HG02642 (cell line): ENCODE data around the gene DIP2C.
"Not testable (repeated sequence)": the region's sequence is repeated elsewhere in the genome, so short reads cannot be mapped to it uniquely, and the experiment has no call there.

Source experiments
- ATAC-seq: cut with Tn5 transposase; IDR thresholded peaks from one replicate; pipeline ENCODE4 v1.9.1; 2021; ENCODE audit warnings: mild to moderate bottlenecking; ENCODE audit not compliant: unreplicated experiment, poor library complexity

DIP2C gene

DNA sequence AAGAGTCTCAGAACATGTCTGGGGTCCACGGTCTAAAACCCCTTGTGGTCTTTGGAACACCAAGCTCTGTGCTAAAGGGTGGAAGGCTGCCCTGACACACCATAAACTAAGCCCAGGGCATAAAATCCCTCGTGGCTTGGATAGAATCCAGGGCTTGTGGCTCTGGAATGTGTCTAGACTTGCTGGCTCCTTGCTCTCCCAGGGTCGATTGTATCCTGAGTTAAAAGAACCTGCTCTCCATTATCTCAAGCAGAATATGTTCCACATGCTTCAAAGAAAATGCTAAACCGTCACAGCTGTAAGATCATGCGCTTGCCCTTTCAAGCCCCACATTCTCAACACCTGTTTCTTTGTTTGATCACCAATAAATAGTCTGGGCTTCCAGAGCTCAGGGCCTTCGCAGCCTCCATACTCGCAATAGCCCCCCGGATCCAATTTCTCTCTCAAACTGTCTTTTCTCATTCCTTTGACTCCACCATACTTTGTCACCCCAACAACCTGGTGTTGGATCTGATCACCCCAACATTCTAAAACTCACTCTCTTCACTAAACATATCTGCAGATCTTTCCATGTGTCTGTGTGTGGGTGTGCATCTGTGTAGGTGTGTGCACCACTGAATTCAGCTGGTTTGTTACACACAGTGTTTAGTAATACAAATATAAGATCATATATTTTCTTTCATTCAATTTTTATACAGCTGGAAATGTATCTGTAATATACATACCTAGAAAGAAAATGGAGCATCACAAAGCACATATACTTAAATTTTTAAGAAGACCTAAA, 315.8 kb downstream of the DIP2C start:
- ATAC-seq, result no peak

DNA sequence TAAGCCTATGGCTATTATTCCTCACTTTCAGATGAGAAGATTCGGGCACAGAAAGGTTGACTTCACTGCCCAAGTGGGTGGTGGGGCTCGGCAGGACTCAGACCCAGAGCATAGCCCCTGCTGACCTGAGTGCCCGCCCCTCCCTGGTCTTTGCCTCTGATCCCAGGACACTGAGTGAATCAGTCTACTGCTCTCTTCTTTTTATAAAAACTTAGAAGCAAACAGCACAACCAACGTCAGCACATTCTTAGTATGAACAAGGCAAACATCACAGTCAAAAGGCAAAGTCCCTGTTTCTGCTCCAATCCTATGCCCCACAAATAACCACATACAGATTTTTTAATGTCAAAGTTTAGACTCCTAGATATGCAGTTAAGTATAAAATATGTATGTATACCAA, 316.5 kb downstream of the DIP2C start:
- ATAC-seq, result no peak

DNA sequence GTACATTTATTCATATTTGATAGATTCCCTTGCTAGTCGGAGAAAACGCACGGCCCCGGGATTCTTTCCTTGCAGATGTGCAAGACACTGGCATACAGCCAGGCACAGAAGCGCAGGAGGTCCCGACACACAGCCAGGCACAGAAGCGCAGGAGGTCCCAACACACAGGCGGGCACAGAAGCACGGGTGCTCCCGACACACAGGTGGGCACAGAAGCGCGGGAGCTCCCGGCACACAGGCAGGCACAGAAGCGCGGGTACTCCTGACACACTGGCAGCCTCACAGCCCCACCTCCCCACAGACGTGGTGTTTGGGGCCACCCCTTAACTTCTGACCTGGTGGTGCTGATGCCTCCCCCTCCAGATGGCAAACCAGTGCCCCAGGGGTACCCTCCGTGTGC, 316.9 kb downstream of the DIP2C start:
- ATAC-seq, result no peak

DNA sequence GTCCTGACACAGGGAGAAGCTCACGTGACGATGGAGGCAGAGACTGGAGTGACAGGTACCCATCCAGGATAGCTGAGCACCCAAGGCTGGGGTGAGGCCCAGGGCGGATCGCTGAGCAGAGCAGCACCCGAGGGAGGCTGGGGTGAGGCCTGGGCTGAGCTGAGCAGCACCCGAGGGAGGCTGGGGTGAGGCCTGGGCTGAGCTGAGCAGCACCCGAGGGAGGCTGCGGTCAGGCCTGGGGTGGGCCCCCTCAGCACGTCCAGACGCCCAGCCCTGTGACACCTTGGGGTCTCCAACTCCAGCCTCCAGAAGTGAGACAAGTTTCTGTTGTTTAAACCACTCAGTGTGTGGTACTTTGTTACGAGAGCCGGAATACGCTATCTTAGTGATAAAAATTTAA, 318.0 kb downstream of the DIP2C start:
- no peak for ATAC-seq

DNA sequence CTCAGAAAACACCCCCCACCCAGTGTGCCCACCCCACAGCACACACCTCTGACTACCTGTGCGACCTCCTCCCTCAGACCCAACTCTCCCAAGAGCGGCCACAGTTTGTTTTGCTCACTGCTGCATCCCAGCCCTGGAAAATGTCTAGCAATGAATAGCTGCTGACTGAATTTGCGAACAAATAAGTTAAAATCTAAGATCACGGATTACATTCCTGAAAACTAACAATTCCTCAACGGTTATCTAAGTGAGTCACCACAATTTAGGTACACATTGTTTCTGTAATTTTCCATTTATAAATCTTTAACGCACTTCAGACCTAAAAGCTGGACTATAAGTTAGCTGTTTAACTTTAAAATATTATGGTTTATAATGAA, 319.0 kb downstream of the DIP2C start:
- ATAC-seq, result no peak

DNA sequence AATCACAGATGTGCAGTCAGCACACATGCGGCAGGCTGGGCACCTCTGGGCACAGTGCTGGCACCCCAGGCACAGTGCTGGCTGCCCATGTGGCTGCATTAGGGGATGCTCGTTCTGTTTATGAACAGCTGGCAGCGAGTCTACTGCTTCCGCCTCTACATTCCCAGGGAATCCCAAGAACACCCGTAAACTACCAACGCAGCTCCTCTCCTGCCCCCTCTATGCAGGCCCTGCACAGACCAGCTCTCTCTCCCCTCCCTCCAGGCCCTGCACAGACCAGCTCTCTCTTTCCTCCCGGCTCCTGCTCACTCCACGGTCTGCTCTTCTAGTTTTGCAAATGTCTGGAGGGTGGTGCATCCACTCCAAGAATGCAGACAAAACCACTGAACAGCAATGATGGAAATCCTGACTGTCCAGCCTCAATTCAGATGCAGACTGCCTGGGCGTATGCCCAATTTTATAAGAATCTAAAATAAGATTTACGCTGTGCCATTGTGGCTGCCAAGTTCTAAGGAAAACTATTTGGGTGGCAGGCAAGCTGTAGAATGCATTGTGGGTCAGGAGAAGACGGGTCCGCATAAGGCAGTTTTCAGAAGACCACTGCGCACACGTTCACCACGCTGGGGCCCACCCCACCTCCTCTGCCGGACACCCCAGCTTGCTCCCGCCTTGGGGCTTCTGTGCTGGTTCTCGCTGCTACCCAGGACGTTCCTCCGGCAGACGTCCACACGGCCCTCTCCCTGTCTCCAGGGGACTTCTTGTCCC, 319.6 kb downstream of the DIP2C start:
- no peak for ATAC-seq

DNA sequence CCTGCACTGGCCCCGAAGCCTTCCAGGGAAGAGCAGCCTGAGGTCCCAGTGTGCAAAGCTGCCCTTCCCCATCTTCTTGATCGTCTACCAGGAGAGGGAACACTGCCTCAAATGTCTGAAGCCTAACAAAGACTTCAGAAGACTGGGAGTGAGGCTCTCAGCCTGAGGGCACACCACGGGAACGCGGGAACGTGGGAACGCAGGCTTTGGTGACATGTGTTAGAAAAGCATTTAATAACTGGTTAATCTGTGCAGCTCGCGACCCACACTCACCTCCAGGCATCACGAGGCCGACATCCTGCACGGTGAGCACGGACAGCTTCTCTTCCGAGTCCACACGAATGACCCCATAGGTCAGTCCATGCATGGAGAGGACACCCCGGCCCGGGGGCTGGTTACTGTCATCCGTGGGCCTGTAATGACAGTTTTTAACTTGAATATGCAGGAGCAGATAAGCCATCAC, 320.2 kb downstream of the DIP2C start:
- no peak for ATAC-seq

DNA sequence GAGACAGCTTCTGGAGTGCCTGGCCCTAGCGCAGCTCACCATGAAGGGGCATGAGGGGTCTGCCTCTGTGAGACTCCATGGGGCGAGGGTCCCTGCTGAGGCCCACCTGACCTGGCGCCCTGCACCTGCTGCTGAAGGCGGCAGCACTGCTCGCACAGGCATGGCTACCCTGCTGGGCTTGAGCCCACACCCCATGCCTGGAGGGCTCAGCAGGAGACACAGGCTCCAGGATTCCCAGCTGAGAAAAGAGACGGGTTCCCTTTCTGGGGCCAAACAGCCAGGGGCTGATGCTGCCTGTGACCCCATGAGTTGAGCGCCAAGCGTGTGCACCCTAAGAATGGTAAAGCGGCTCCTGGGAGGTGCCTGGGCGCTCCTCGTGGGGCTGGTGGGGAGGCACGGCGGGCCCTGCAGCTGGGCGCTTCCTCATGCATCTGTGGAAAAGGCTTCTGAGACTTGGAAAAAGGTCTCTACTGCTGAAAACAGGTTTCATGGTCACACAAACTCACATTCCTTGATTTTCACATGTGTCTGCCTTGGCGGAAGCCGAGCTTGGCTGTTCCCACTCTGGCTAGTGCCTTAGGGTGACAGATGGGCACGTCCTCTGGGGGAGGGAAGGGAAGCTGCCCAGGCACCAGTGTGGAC, 320.8 kb downstream of the DIP2C start:
- ATAC-seq, result no peak

DNA sequence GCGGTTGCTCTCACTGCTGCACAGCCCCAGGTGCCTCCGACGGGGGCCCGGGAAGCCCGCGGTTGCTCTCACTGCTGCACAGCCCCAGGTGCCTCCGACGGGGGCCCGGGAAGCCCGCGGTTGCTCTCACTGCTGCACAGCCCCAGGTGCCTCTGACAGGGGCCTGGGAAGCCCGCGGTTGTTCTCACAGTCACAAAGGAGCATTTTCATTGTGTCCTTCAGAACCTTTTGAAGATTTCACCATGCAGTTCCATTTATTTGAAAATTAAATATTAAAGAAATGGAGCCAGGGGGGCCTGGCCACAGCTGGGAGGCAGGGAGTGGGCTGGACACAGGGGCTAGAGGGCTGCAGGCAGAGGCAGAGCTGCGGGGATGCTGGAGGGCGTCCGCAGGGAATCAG, 321.4 kb downstream of the DIP2C start:
- not testable (repeated sequence) for ATAC-seq

DNA sequence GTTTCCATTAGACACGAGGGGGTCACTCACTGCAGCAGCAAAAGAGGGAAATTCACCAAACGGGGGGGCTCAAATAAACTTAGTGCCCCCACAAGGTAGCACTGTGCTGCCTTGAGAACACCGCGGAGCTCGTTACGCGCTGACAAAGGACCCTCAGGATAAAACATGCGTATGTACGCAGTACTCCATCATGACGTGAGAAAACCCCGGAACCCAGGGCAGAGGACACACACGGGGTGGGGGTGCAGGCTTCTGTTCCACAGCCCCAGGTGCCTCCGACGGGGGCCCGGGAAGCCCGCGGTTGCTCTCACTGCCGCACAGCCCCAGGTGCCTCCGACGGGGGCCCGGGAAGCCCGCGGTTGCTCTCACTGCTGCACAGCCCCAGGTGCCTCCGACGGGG, 321.8 kb downstream of the DIP2C start:
- ATAC-seq, result no peak

DNA sequence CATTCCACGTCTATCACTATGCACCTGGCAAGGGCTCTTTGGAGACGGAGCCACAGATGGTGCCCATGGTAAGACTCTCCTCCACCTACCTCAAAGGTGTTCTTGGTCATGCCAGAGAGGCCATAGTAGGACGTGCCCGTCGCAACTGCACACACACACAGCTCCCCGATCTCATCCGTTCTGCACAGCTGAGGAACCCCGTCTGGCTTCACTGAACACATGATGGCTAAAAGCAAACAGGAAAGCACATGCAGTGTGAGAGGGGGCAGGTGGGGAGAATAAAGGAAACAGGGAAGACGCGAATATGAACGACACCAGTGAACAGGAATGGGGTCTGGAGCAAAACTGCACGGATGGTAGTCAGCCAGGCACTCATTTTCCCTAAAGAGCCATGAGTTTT, 323.3 kb downstream of the DIP2C start:
- no peak for ATAC-seq

DNA sequence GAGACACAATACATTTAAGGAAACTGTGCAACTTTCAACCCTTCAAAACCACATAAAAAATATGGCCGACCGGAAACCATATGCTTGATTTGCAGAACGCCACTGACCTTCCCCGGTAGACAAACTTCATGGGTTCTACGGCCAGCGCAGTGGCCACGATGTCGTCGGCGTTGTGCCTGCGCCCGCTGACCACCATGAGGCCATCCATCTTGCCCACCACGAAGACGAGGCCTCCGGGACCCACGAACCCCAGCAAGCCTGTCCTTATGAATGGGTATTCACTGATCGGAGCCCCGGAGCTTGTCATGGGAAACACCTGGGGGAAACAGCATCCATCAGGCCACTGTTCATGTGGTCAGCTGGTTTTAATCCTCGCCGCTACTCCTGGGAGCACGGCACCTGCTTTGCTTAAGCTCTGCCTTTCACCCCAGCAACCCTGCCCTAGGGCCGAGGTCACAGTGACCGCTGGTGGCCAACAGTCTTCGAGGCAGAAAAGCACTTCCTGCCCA, 325.1 kb downstream of the DIP2C start:
- ATAC-seq, result no peak

DNA sequence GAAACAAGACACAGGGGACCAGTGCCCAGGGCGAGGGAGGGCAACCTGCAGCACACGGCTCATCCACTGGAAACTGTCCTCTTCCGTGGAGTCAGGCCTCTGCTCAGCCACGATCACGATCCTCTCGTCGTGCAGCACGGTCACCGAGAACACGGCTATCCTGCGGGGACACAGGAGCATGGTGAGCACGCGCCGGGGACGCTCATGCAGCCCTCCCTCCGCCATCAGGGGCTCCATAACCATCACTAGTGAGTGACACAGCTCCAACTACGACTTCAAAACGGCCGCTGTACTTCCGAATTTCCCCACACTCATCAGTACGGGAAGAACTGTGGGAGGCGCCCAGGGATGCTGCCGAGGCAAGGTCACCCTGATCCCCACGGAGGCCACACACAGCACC, 326.3 kb downstream of the DIP2C start:
- no peak for ATAC-seq

DNA sequence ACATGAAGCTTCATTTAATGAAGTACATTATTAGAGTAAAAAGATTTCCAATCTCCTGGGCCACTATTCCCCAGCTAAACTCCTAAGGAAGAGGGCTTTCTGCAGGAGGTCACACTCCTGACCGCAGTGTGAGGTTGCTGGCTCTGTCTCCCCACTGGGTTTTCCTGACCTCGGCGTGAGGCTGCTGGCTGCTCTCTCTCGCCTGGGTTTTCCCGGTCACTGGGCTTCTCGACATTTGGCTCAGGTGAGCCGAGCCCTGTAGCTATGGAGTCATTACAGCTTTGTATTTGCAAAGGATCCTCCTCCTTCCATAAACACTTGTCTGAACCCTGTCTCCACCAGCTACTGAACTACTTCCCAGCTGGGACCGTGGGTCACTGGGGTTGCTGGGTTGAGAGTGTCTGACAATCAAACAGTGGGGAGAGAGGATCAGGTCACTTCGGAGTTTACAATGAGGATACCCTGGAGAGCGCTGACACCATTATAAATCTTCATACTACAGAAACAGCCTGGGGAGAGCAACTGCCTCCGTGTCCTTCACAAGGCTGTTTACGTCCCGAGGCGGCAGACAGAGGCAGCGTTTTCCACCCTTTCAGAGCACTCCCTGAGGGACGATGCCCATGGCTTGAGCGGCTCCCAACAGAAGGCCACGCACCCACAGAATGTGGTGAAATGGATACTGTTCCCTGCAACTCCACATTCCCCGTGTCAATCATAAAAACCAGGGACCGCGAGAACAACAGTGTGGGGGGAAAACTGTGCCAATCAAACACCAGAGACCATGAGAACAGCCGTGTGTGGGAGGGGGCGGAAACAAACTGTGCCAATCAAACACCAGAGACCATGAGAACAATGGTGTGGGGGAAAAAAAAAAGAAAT, 328.0 kb downstream of the DIP2C start:
- ATAC-seq, result no peak

DNA sequence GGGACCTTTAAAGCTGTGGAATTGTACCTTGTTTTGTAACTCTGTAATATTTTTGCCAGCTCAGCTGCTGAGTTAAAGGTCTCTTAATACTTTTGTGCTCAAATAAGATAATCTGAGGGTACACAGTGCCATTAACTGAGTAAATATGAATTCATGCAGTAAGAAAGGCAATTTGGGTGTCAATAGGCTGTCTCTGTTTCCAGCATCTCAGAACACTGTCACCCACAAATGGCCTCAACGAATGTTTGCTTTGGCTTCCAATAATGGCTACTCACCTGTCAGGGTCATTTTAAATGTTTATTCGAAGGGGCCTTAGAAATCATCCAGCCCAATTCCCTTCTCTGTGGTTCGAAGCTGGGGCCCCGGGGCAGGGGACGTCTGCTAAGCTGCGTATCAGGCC, 328.8 kb downstream of the DIP2C start:
- no peak for ATAC-seq

DNA sequence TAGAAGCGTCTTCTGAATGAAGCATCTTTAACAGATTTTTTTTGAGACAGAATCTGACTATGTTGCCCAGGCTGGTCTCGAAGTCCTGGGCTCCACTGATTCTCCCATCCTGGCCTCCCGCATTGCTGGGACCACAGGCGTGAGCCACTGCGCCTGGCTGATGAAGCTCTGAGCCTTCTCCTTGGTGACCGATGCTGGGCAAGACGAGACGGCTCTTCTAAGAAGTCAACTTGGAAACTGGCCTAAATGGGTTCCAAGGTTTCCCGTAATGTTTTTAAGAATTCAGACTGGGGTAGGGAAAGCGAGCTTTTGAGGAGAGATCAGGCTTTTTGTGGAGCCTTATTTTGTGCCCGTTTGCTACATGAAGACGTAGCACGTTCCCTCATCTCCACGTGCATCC, 329.7 kb downstream of the DIP2C start:
- no peak for ATAC-seq

DNA sequence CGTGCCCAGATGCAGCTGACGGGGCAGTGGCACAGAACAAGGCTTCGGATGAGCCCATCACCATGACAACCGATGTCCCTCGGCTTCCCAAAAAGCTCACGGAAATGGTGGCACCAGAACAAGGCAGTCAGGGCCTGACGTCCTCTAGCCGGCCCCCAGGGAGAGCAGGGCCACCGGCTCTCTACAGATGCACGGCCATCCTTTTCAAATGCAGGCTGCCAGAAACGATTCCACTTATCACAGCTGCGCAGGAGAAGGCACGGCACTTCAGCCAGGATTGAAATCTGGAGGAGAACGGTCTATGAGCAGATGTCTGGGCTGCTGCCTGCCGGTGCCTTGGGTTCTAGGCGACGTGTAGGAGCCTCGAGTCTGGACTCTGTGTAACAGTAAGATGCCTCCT, 330.4 kb downstream of the DIP2C start:
- no peak for ATAC-seq

DNA sequence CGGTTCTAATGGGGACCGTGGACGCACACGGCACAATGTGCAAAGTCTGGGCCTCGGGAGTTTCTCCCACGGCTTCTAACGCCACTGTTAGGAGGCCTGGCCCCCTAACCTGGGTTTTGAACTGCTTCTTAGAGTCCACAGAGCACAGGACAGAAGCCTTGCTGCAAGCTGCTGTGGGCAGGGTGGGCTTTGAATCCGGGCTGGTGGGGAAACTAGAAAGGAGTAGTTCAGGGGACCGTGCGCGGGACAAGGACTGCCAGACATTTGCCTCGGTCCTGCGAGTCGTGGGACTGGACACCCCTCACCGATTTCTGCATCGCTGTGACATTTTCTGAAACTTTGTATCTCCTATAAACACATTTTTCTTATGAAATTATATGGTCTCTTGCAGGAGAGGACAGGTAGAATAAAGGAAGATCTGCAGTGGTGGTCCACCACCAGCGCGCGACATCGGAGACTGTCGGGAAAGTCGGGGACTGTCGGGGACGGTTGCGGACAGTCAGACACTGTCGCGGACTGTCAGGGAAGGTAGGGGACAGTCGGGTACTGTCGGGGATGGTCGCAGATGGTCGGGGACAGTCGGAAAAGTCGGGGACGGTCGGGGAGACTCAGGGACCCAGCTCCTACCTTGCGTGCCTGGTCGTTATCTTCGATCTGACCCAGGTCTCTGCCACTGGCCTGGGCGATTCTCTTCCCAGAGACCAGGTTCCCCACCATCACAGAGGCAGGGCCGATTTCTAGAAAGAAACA, 332.1 kb downstream of the DIP2C start:
- ATAC-seq, result no peak

DNA sequence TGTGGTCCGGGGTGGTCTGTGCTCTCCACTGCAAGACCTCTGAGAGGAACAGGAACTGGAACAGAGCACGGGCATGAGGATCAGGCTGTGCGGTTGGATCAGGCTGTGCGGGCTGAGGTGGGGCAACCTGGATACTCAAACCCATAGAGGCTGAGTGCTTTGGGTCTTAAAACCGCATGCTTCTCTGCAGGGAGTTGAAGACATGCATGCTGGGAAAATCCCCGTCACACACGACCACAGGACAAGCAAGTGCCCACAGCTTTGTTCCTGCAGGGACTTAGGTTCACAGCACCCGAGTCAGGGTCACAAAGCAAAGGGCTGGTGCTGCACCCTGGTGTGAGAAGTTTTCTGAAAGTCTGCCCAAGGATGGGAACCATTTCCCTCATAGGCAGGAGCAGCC, 333.0 kb downstream of the DIP2C start:
- no peak for ATAC-seq
